ENCODE results near the gene HABP4.
A peak's percentile ranks its signal among the peaks of the same experiment; 100 is the strongest.
"Not testable (repeated sequence)": the region's sequence is repeated elsewhere in the genome, so short reads cannot be mapped to it uniquely, and the experiment has no call there.

Gene HABP4

GRCh38 chr9:96493757-96494156 lies 43.8 kb downstream of the HABP4 start:
- Mint-ChIP-seq H3K9me3 (no peaks in the 10 kb centered on the region), H3K4me3 (no peak overlapping the region), H3K36me3 (ENCODE audit: low read depth) (peaks cover 7% of the 10 kb centered on the region), H3K27me3 (ENCODE audit: low read depth) (no peaks in the 10 kb centered on the region), H3K27ac (peak overlapping the region; percentile 19), H3K4me1 (ENCODE audit: low read depth) (peaks cover 5% of the 10 kb centered on the region)

- H3K27ac Mint-ChIP-seq: no peak overlapping the region
- no peaks in the 10 kb centered on the region for H3K27me3 Mint-ChIP-seq (ENCODE audit: low read depth)
- peaks cover 6% of the 10 kb centered on the region for H3K36me3 Mint-ChIP-seq (ENCODE audit: low read depth)
- peaks cover 5% of the 10 kb centered on the region for H3K4me1 Mint-ChIP-seq (ENCODE audit: low read depth)
- no peak overlapping the region for H3K4me3 Mint-ChIP-seq
- no peaks in the 10 kb centered on the region for H3K9me3 Mint-ChIP-seq
Measured at GRCh38 chr9:96494215-96494800, 44.3 kb downstream of the HABP4 start.

GRCh38 chr9:96495341-96495740 lies 45.4 kb downstream of the HABP4 start:
- Mint-ChIP-seq H3K4me3 (no peak overlapping the region), H3K27me3 (ENCODE audit: low read depth) (no peaks in the 10 kb centered on the region), H3K36me3 (ENCODE audit: low read depth) (peaks cover 2% of the 10 kb centered on the region), H3K27ac (no peak overlapping the region), H3K9me3 (no peaks in the 10 kb centered on the region), H3K4me1 (ENCODE audit: low read depth) (peaks cover 5% of the 10 kb centered on the region)

GRCh38 chr9:96496368-96497116 lies 46.6 kb downstream of the HABP4 start:
- peaks cover 2% of the 10 kb centered on the region for H3K4me1 Mint-ChIP-seq (ENCODE audit: low read depth)
- H3K9me3 Mint-ChIP-seq: no peaks in the 10 kb centered on the region
- H3K4me3 Mint-ChIP-seq: no peak overlapping the region
- no peak overlapping the region for H3K27ac Mint-ChIP-seq
- H3K36me3 Mint-ChIP-seq (ENCODE audit: low read depth): peaks cover 2% of the 10 kb centered on the region
- H3K27me3 Mint-ChIP-seq (ENCODE audit: low read depth): no peaks in the 10 kb centered on the region

GRCh38 chr9:96497117-96497399 lies 47.1 kb downstream of the HABP4 start:
- Mint-ChIP-seq H3K4me3 (no peak overlapping the region), H3K4me1 (ENCODE audit: low read depth) (no peaks in the 10 kb centered on the region), H3K9me3 (no peaks in the 10 kb centered on the region), H3K27ac (no peak overlapping the region), H3K27me3 (ENCODE audit: low read depth) (no peaks in the 10 kb centered on the region), H3K36me3 (ENCODE audit: low read depth) (no peaks in the 10 kb centered on the region)

- no peaks in the 10 kb centered on the region for H3K9me3 Mint-ChIP-seq
- H3K36me3 Mint-ChIP-seq (ENCODE audit: low read depth): no peaks in the 10 kb centered on the region
- H3K4me1 Mint-ChIP-seq (ENCODE audit: low read depth): no peaks in the 10 kb centered on the region
- peaks cover 4% of the 10 kb centered on the region for H3K27me3 Mint-ChIP-seq (ENCODE audit: low read depth)
- H3K27ac Mint-ChIP-seq: no peak overlapping the region
- H3K4me3 Mint-ChIP-seq: no peak overlapping the region
Measured at GRCh38 chr9:96498796-96499195, 48.8 kb downstream of the HABP4 start.

- H3K4me3 Mint-ChIP-seq: no peak overlapping the region
- no peak overlapping the region for H3K27ac Mint-ChIP-seq
- H3K9me3 Mint-ChIP-seq: no peaks in the 10 kb centered on the region
- H3K4me1 Mint-ChIP-seq (ENCODE audit: low read depth): no peaks in the 10 kb centered on the region
- H3K27me3 Mint-ChIP-seq (ENCODE audit: low read depth): peaks cover 5% of the 10 kb centered on the region
- no peaks in the 10 kb centered on the region for H3K36me3 Mint-ChIP-seq (ENCODE audit: low read depth)
Measured at GRCh38 chr9:96499257-96499656, 49.3 kb downstream of the HABP4 start.

- peaks cover 6% of the 10 kb centered on the region for H3K27me3 Mint-ChIP-seq (ENCODE audit: low read depth)
- H3K9me3 Mint-ChIP-seq: no peaks in the 10 kb centered on the region
- no peaks in the 10 kb centered on the region for H3K4me1 Mint-ChIP-seq (ENCODE audit: low read depth)
- H3K36me3 Mint-ChIP-seq (ENCODE audit: low read depth): no peaks in the 10 kb centered on the region
- no peak overlapping the region for H3K27ac Mint-ChIP-seq
- H3K4me3 Mint-ChIP-seq: no peak overlapping the region
Measured at GRCh38 chr9:96500696-96501632, 51.0 kb downstream of the HABP4 start.

GRCh38 chr9:96501633-96502538 lies 51.9 kb downstream of the HABP4 start:
- Mint-ChIP-seq H3K9me3 (no peaks in the 10 kb centered on the region), H3K27ac (no peak overlapping the region), H3K36me3 (ENCODE audit: low read depth) (no peaks in the 10 kb centered on the region), H3K4me1 (ENCODE audit: low read depth) (no peaks in the 10 kb centered on the region), H3K4me3 (no peak overlapping the region), H3K27me3 (ENCODE audit: low read depth) (peaks cover 6% of the 10 kb centered on the region)

- H3K9me3 Mint-ChIP-seq: no peaks in the 10 kb centered on the region
- no peak overlapping the region for H3K27ac Mint-ChIP-seq
- no peaks in the 10 kb centered on the region for H3K4me1 Mint-ChIP-seq (ENCODE audit: low read depth)
- H3K4me3 Mint-ChIP-seq: no peak overlapping the region
- H3K36me3 Mint-ChIP-seq (ENCODE audit: low read depth): no peaks in the 10 kb centered on the region
- H3K27me3 Mint-ChIP-seq (ENCODE audit: low read depth): peaks cover 6% of the 10 kb centered on the region
Measured at GRCh38 chr9:96502539-96503373, 52.8 kb downstream of the HABP4 start.

- H3K27ac Mint-ChIP-seq; H3K36me3 Mint-ChIP-seq (ENCODE audit: low read depth); H3K4me1 Mint-ChIP-seq (ENCODE audit: low read depth); H3K27me3 Mint-ChIP-seq (ENCODE audit: low read depth); H3K4me3 Mint-ChIP-seq; H3K9me3 Mint-ChIP-seq: not testable (repeated sequence)
Measured at GRCh38 chr9:96503374-96503748, 53.4 kb downstream of the HABP4 start.

GRCh38 chr9:96503918-96504317 lies 53.9 kb downstream of the HABP4 start:
- no peak overlapping the region for H3K4me3 Mint-ChIP-seq
- no peaks in the 10 kb centered on the region for H3K36me3 Mint-ChIP-seq (ENCODE audit: low read depth)
- H3K9me3 Mint-ChIP-seq: no peaks in the 10 kb centered on the region
- H3K27me3 Mint-ChIP-seq (ENCODE audit: low read depth): peaks cover 6% of the 10 kb centered on the region
- no peak overlapping the region for H3K27ac Mint-ChIP-seq
- no peaks in the 10 kb centered on the region for H3K4me1 Mint-ChIP-seq (ENCODE audit: low read depth)

- Mint-ChIP-seq H3K9me3 (no peaks in the 10 kb centered on the region), H3K27me3 (ENCODE audit: low read depth) (peaks cover 6% of the 10 kb centered on the region), H3K27ac (no peak overlapping the region), H3K4me3 (no peak overlapping the region), H3K36me3 (ENCODE audit: low read depth) (no peaks in the 10 kb centered on the region), H3K4me1 (ENCODE audit: low read depth) (peaks cover 2% of the 10 kb centered on the region)
Measured at GRCh38 chr9:96505316-96505991, 55.5 kb downstream of the HABP4 start.
